ENCODE results near the gene PLAC8.
A peak's percentile ranks its signal among the peaks of the same experiment; 100 is the strongest.
"Not testable (repeated sequence)": the region's sequence is repeated elsewhere in the genome, so short reads cannot be mapped to it uniquely, and the experiment has no call there.

The PLAC8 gene

DNA sequence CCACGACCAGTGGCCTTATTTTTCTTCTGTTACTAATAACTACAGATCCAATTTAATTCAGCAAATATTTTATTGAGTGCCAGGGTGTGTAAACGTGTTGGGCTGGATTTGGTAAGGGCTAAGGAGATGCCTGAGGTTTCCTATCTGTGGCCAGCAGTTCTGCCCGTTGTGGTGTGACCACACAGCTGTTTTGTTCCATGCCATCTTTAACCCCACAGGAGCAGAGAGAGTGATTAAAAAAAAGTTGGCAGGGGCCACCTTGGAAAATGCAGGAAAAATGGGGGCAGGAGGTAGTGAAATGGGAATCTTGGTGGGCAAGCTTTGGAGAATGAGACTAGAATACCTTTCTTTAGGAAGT lies 1.1 kb downstream of the PLAC8 start:
- DNase-seq (ENCODE audit: low read depth, low spot score): peak; percentile 35
- H3K4me3 ChIP-seq (ENCODE audit: low read length): peak overlapping the region; percentile 48

DNA sequence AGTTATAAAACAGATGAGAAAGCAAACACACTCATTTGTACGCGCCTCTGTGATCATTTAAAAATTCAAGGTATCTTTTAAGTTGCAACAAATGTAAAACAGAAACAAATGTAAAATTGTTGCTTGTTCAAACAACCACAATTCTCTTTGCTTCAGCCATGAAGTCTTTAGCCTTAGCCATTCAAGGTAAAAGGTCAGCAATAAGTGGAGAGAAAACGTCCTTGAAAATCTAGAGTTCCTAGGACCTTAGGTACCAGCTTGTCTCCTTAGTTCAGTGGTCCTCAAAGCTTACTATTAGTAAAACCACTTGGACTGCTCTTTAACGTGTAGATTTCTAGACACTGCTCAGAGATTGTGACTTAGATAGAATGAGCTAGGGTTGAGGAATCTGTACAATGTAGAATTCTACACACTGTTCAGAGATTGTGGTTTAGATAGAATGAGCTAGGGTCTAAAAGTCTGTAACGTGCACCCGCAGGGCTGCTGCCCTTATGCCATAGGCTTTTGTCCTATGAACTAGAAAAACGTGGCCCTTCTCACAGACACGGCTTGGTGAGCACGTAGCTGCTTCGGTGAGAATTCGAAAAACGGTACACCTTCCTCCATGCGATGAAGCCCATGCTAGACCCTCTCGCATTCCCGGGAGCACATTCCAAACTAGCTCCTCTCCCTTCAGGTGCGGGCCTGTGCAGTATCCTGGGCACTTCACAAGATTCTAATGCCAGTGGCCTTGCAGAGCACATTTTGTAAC lies 1.7 kb downstream of the PLAC8 start:
- H3K4me3 ChIP-seq (ENCODE audit: low read length): peak overlapping the region; percentile 48

DNA sequence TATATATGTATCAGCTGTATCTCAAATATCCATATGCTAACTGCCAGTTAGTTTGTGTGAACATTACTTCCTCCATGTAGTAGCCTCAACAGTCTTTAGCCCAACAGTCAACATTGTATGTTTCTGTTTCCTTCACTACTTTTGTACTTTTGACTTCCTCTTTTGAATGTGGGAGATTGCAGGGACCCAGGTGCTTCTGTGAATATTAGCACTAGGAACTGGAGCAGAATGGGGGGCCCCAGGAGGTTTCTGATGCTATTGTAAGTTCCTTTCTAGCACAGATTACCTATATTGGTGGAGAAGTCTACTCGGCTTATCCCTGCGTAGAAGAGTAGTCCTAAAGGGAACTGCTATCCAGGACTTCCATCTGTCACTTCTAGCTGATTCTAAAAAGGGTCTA lies 2.3 kb downstream of the PLAC8 start:
- peak; percentile 80 for DNase-seq (ENCODE audit: low read depth, low spot score)
- peak overlapping the region; percentile 48 for H3K4me3 ChIP-seq (ENCODE audit: low read length)

More for the DNA sequence above, 1.7 kb downstream of the PLAC8 start:
- peak; percentile 64 for DNase-seq (ENCODE audit: low read depth, low spot score)

DNA sequence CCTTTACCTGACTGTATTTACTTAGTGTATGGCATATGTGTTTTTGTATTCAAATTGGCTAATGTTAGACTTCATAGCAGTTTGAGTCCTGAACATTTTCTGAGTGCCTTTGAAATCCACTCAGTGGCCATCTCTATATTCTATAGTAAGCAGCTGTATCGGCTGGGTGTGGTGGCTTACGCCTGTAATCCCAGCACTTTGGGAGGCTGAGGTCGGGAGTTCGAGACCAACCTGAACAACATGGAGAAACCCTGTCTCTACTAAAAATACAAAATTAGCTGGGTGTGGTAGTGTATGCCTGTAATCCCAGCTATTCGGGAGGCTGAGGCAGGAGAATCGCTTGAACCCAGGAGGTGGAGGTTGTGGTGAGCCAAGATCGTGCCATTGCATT lies 2.8 kb downstream of the PLAC8 start:
- not testable (repeated sequence) for H3K4me3 ChIP-seq (ENCODE audit: low read length); DNase-seq (ENCODE audit: low read depth, low spot score)

DNA sequence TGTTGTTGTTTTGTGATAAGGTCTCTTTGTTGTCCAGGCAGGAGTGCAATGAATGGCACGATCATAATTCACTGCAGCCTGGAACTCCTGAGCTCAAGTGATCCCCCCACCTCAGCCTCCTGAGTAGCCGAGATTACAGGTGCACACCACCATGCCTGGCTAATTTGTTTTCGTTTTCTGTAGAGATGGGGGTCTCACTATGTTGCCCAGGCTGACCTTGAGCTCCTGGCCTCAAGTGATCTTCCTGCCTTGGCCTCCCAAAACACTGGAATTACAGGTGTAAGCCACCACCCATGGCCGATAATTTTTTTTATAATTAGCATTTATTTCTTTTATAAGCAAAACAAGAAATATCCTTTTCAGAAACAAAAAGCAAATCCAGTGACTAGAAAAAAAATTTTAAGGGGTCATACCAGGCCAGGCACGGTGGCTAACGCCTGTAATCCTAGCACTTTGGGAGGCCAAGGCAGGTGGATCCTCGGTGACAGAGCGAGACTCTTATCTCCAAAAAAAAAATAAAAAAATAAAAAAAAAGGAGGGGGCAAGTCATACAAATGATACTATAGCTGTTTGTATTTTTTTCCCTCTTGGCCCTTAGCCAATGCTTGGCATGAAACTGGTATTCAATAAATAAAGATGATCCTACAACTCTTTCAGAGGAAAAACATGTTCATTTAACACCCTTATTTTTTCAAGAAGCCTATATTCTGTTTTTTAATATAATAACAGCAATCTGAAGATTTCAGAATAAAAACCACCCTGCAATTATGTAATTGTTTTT lies 3.4 kb downstream of the PLAC8 start:
- no peak overlapping the region for H3K4me3 ChIP-seq (ENCODE audit: low read length)
- no peak for DNase-seq (ENCODE audit: low read depth, low spot score)

DNA sequence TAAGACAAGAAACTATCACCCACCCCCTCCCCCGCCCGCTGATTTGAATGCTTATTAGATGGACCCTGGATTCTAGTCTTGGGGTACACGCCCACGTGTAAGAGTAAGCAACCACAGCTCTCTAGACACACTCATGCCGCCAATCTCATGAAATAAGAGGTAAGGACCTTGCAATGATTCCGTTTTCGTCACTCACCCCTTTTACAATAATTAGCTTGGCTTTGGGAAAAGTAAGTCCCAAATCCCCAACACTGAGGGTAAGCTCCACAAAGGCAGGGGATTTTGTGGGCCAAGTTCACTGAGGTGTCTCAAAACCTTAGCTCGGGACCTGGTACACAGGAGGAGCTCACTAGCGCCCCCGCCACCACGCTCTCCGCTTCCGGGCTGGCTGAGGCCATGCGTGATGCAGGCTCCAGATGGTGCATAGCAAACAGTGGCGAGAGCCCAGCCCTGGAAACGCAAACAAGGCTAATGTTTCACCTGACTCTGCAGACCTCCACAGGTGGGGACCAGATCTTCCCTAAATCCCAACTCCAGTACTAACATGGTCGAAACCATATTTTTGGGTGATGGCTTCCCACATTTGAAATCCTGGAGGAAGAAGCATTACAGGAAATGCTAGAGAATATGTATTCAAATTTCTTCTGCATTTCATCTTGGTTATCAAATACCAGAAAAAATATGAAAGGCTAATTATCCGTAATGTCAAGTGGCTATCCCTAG lies 4.1 kb downstream of the PLAC8 start:
- H3K4me3 ChIP-seq (ENCODE audit: low read length): peak overlapping the region; percentile 56
- DNase-seq (ENCODE audit: low read depth, low spot score): peak; percentile 81

DNA sequence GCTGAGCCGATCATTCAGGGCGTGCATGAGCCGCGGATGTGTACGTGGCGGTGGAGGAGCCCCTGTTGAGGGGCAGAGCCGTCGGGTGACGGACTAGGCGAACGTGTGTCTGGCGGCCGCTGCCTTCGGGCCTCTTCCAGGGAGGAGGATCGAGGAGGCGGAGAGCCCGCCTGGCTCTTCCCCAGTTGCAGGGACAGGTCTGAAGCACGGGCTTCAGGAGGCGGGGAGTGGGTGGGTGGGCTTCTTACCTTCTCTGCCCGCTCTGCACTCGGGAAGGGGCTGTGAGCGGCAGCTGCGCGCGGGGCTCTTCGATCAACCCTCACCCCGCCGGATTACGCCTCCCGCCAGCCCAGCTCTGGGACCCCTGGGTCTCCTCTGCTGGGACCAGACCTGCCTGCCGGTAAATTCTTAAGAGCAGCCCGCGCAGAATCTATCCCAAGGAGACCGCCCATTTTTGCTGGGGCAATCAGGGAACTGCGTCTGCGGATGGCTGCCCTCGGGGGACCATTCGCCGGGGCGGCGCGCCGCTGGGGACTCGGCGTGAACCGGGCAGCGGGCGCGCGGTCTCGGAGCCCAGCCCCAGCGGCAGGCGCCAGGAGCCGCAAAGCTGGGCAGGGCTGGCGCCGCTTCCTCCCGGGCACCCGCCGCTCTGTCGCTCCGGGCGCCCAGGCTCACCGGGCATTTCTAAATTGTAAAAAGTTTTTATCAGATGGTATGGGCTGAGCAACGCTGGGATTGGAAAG lies 4.9 kb downstream of the PLAC8 start:
- DNase-seq (ENCODE audit: low read depth, low spot score): no peak
- H3K4me3 ChIP-seq (ENCODE audit: low read length): peak overlapping the region; percentile 56

DNA sequence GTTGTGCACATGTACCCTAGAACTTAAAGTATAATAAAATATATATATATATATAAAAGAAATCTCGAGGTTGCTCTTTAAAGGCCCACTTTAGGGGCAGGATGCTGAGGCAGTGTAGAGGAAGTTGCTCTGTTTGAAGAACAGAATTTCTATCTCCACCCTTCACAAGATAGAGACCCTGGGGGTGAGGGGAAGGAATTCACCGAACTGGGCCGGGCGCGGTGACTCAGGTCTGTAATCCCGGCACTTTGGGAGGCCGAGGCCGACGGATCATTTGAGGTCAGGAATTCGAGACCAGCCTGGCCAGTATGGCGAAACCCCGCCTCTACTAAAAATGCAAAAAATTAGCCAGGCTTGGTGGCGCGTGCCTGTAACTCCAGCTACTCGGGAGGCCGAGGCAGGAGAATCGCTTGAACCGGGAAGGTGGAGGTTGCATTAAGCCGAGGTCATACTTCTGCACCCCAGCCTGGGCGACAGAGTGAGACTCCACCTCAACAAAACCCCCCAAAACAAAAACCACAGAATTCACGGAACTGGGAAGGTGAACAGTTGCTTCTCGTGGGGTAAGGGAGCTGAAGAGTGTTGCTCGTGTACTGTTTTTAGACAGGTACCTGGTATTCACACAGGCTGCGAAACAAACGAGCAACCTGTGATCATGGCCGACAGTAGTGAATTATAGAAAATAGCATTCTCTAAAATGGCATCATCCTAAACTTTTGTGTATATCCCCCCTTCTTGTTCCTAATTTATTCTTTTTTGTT lies 6.2 kb downstream of the PLAC8 start:
- no peak for DNase-seq (ENCODE audit: low read depth, low spot score)
- no peak overlapping the region for H3K4me3 ChIP-seq (ENCODE audit: low read length)

DNA sequence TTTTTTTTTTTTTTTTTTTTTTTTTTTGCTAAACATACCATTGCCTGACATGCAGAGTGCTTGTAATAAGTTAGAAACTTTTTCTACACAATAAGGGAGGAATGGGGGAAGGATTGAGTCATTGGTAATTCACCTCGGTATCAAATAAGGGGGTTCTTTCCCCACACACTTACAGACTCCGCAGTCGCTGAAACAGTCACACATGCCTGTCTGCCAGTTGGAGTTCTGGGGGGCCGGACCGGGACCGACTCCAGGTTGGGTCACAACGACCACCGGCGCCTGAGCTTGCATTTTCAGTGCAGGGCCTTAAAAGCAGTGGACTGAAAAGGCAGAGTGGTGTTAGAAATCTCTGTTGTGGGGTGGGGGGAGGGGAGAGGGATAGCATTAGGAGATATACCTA lies 6.9 kb downstream of the PLAC8 start:
- H3K4me3 ChIP-seq (ENCODE audit: low read length): no peak overlapping the region
- no peak for DNase-seq (ENCODE audit: low read depth, low spot score)

DNA sequence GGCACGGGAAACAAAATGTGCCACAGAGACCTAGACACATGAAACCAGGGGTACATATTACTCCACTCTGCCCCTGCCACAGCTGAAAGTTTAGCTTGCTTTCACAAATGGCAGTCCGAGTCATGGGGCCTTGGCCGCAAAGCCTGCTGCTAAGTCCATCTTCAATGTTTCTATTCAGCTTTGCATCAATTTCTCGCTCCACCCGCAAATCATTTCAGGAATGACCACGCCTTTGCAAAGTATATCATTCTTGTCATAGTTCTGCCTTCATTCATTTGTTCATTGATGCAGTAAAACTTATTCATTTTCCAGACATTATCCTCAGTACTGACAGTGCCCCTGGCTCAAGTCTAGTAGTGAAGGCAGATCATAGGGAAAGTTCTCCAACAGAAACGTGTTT lies 9.5 kb downstream of the PLAC8 start:
- H3K4me3 ChIP-seq (ENCODE audit: low read length): no peak overlapping the region
- DNase-seq (ENCODE audit: low read depth, low spot score): no peak

DNA sequence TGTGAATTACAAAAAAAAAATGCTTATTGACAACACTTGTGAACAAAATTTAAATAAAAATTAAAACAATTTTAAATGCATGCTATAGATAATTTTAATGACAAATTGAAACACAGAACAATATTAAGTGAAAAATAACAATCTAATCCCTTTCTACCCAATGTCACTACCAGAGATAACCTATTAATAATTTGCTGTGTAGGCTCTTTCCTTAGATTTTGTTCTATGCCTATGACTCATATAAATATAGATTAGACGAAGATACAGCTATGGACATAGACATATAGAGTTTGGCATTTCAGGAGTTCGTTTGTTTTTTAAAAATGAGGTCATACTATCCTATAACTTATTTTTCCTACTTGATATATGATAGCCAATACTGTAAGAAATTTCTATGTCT lies 18.1 kb downstream of the PLAC8 start:
- no peak for DNase-seq (ENCODE audit: low read depth, low spot score)
- H3K4me3 ChIP-seq (ENCODE audit: low read length): no peak overlapping the region

DNA sequence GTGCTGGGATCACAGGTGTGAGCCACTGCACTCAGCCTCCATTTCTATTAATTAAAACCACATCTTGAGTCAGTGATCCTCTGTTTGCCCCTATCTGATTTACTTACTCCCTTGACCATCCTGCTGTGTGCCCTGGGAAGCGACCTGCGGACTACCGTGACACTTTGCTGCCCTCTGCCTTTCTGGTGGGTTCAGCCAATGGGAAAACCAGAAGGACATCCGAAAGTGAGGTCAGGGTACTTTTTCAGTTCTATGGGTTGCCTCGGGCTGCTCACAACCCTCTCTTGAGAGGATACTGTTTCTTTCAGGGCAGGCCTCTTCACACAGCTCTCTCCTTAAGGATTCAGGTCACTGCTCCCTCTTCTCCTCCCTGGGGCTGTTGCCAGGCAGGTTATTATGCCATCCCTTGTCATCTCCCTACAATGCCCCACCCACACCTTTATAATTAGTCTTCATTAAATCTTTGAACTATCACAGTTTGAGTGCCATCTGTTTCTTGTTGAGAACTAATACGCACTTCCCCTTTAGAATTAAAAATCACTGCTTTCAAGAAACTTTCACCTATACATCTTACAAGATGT lies 21.4 kb downstream of the PLAC8 start:
- DNase-seq (ENCODE audit: low read depth, low spot score): no peak

DNA sequence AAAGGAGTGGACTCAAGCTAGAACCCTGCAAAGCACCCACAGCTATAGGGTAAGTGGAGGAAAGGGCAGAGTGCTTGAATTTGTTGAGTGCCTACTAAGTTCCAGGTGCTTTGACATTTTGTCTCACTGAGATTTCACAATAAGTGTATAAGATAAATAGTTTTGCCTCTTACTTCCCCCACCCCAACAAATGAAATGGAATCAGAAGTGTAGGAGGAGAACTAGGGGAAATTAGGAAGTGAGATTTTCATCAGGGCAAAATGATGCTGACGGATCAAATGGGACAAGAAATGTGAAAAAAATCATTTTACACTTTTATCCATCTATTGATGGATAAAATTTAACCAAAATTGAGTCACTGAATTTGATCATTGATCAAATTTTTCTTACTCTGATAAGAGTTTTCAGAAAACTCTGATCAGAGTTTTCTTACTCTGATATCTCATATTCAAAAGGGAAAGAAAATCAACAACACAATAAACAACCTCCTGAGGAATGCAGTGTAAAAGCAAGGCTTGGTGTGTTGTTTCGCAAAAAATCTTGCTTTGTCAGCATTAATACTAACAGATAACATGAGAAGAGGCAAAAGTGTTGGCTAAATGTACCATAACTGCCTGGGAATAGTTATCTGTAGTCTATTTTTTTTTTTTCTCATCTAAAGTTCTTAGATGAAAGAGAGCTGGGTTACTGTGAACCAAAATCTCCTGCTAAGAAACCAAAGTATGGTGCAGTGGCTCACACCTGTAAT lies 24.9 kb downstream of the PLAC8 start:
- H3K4me3 ChIP-seq (ENCODE audit: low read length): no peak overlapping the region
- no peak for DNase-seq (ENCODE audit: low read depth, low spot score)

More for the DNA sequence above, 21.4 kb downstream of the PLAC8 start:
- no peak overlapping the region for H3K4me3 ChIP-seq (ENCODE audit: low read length)

DNA sequence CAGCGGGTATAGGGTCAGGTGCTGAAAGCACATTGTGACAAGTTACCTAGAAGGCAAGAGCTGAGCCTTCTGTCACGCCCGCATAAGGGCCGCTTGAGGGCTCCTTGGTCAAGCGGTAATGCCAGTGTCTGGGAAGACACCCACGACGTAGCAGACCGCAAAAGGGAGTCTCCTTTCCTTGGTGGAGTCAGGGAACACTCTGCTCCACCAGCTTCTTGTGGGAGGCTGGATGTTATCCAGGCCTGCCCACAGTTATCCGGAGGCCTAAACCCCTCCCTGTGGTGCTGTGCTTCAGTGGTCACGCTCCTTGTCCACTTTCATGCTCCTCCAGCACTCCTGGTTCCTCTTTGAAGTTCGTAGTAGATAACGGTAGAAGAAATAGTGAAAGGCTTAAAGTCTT lies 29.6 kb downstream of the PLAC8 start:
- not testable (repeated sequence) for DNase-seq (ENCODE audit: low read depth, low spot score)

DNA sequence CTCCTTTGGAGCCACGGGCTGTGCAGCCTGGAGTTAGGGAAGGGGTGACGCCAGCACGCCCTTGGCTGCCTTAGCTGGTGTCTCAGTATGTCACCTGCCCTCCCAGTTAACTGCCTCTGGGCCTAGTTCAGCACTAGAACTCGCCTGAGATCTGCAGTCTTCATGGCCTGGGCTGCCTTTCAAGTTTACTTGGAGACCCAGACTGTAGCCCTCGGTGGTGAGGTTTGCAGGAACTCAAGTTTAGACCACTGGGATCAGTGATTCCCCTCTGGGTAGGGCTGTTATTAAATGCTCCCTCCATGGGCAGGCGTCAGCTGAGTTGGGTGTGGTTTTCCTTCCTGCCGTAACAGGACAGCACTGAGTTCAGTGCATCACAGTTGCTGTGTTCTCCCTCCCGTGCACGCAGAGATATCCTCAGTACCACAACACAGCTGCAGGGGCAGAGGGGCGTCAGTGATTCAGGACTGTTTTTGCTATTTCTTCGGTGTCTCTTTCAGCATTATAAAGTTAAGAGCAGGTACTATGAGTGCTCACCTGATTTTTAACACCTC lies 30.5 kb downstream of the PLAC8 start:
- peak; percentile 74 for DNase-seq (ENCODE audit: low read depth, low spot score)
- no peak overlapping the region for H3K4me3 ChIP-seq (ENCODE audit: low read length)

More for the DNA sequence above, 29.6 kb downstream of the PLAC8 start:
- not testable (repeated sequence) for H3K4me3 ChIP-seq (ENCODE audit: low read length)

DNA sequence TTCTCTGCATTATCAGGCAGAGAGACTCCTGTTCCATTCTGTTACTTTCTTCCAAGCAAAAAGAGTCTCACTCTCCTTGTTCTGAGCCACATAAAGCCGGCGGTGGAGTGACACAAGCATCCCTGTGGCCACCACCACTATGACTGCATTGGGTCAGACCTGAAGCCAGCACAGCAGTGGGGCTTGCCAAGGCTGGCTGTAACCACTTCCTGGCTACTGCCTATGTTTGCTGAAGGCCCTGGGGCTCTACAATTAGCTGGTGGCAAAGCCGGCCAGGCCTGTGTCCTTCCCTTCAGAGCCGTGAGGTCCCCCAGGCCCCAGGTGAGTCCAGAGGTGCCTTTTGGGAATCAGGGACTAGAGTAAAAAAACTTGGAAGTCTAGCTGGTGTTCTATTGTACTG lies 31.8 kb downstream of the PLAC8 start:
- no peak for DNase-seq (ENCODE audit: low read depth, low spot score)
- H3K4me3 ChIP-seq (ENCODE audit: low read length): no peak overlapping the region

DNA sequence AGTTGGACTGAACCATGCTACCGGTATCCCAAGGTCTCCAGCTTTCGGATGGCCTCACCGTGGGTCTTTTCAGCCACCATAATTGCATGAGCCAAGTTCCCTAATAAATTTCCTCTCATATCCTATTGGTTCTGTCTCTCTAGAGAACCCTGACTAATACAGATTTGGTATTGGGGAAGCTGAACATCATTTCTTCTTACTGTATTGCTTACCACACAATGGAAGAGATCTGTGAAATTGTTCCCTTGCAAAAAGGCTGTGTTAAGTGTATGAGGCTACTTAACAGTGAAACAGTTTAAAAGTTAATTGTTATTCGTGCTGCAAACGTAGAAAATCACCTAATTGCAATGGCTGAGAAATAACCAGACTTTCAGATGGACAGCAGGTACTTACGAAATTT lies 34.0 kb downstream of the PLAC8 start:
- no peak for DNase-seq (ENCODE audit: low read depth, low spot score)
- H3K4me3 ChIP-seq (ENCODE audit: low read length): no peak overlapping the region

All from Jurkat, Clone E6-1 (cell line).